HPDE6-E6E7 (cell line): ENCODE measurements around the gene PTPRG.

Experiments used
- DNase-seq: peaks from one replicate; pipeline ENCODE4 v3.0.0; 2011; ENCODE audit warnings: missing footprints; ENCODE audit errors: extremely low spot score

The PTPRG gene

DNA sequence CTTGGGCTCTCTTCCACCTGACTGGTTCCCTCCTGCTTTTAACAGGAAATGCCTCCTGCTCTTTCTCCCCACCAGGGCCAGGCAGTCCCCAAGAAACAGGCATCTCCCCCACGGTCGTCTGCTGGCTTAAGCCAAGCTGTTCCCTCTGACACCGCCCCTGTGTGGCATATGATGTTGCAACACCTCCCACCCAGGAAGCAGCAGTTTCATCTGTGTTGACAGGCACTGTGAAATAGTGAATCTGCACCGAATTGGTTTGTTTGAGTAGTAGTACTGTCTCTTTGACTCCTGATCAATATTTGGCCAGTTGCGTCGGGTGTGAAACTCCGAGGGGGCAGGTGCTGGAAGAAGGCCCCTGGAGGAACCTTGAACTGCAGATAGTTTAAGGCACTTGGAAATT is 623.2 kb downstream of the PTPRG start:
- DNase-seq, result no peak

GRCh38 chr3:62187022-62187431 is 625.7 kb downstream of the PTPRG start:
- no peak for DNase-seq

DNA sequence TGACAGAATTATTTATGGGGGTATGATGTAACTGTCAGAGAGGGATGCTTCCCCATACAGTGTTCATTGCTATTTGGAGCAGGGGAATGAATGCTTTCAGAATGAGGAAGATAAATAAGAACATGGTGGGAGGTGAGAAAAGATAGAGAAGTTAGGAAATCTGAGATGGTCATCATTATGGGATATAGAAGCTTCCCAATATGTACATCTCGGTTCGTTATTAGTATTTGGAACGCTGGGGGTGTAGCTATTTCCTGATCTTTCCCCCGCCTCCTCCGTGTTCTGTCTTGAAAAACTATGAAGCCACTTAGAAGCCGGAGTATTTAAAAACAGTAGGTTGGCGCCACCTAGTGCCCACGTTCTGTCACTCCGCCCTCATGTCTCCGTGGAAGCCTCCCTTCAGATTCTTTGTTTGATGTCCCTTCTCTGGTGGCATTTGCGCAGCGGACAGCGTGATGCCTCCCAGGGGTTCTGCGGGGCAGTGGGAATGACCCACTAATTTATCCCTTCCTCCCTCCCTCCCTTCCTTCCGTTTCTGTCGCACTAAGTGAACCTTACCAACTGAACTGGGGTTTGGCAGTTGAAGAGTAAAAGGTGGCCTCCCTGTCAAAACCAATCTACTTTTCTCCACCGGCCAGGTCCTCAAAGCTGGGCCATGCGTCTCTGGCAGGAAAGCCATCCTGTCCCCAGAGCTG is 627.5 kb downstream of the PTPRG start:
- peak; percentile 28 for DNase-seq

- DNase-seq, result no peak
These were observed 628.0 kb downstream of the PTPRG start for GRCh38 chr3:62189376-62189698.

GRCh38 chr3:62192891-62193290 is 631.5 kb downstream of the PTPRG start:
- no peak for DNase-seq

- DNase-seq, result no peak
These were observed 632.4 kb downstream of the PTPRG start for GRCh38 chr3:62193586-62194345.

DNA sequence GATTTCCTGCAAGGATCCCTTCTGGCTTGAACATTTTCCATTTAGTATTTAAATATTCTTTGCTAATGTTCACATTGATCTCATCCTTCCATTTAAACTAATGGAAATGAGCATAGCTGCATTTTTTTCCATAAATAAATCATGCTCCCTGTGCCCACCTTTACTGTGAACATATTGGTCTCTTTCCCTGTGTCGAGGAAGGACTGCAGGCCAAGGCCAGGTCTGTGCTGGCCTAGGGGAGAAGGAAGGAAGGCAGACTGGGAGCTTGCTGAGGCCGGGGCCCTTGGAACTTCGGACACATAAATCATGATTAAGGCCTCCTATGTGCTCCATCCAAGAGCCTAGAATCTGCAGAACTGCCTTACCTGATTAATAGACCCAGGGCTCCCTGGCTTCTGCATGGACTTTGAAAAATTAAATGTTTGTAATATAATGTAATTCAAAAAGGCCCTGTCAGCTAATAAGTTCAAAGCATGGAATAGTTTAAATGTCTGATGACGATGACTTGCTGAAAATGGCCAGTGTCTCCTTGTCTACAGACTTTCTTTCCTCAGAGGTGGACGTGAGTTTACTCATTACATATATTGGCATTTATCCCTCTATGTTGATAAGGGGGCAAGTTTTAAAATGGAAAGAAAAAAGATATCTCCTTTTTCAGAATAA is 636.1 kb downstream of the PTPRG start:
- DNase-seq, result no peak

- DNase-seq, result no peak
These were observed 637.8 kb downstream of the PTPRG start for GRCh38 chr3:62199126-62199525.

DNA sequence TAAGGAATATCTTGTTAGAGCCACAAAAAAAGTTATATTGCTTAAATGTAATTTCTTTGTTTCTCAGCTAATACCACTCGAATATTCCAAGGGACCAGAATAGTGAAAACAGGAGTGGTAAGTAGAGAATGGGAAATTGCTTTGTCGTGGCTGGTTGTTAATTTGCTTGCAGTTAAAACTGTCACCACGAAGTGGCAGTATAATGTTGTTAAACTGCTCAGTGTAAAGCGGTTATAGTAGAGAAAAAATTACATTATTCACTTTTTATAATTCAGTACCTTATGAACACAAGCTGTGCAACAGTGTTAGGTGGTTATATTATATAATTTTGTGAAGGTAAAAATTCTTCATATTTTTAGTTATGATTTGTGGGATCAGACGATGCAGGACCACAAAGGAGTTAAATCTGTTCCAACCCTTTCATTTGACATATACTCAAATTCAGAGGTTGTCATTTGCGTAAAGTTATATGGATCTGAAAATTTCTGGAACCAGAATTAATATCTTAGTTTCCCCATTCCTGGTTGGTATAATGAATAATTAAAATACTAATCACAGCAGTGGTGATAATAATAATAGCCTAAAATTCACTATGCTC is 640.2 kb downstream of the PTPRG start:
- DNase-seq, result peak; percentile 4

DNA sequence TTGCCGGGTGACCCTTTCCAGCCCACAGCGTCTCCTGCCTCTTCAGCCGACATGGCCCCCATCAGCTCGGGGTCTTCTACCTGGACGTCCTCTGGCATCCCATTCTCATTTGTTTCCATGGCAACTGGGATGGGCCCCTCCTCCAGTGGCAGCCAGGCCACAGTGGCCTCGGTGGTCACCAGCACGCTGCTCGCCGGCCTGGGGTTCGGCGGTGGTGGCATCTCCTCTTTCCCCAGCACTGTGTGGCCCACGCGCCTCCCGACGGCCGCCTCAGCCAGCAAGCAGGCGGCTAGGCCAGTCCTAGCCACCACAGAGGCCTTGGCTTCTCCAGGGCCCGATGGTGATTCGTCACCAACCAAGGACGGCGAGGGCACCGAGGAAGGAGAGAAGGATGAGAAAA is 641.8 kb downstream of the PTPRG start:
- DNase-seq, result no peak

GRCh38 chr3:62203561-62203960 is 642.2 kb downstream of the PTPRG start:
- no peak for DNase-seq

DNA sequence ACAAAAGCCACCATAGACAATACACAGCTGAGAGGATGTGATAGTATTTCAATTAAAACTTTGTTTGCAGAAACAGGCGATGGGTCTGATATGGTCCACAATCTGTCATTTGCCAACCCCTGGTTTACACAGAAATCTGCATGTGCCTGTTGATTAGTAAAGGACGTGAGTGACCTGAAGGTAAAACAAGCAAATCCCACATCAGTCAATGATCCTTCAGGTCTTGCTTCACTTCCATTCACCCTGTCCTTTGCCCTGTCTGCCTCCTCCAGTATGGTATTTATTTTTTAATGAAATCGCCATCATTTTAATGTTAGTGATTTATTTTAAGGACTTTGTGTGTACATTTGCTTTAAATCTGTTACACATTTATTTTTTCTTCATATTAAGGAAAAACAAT is 645.8 kb downstream of the PTPRG start:
- no peak for DNase-seq

DNA sequence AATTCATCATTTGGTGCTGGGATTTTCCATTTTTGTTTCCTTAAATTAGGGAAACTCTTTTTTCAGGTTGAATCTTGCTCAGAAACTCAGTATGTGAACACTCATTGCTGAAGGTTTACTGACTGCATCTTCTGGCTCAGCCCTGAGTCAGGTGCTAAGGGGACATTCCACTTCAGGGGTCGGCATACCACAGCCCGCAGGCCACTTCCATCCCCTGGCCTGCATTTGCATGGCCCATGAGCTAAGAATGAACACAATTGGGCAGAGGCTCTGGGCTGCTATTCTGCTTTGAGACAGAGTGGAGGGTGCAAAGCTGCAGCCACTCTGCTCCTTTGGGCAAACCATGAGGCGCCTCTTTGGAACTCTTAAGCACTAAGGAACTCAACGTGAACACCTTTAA is 647.0 kb downstream of the PTPRG start:
- no peak for DNase-seq

DNA sequence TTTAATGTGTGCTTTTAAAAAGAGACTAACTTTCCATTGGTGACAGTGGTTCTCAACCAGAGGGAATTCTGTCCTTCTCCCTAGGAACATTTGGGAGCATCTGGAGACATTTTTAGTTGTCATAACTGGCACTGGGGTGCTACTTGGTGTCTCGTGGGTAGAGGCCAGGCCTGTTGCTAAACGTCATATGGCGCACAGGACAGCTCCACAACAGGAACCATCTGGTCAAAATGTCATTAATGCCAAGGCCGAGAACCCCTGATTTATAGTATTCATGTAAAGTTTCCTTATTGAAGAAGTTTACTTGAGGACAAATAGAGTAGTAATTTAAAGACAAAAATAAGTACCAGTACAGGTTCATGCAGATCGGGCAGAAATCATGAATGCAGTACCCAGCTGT is 647.7 kb downstream of the PTPRG start:
- DNase-seq, result no peak

GRCh38 chr3:62210011-62210410 is 648.6 kb downstream of the PTPRG start:
- no peak for DNase-seq

GRCh38 chr3:62211675-62212429 is 650.5 kb downstream of the PTPRG start:
- DNase-seq, result no peak

DNA sequence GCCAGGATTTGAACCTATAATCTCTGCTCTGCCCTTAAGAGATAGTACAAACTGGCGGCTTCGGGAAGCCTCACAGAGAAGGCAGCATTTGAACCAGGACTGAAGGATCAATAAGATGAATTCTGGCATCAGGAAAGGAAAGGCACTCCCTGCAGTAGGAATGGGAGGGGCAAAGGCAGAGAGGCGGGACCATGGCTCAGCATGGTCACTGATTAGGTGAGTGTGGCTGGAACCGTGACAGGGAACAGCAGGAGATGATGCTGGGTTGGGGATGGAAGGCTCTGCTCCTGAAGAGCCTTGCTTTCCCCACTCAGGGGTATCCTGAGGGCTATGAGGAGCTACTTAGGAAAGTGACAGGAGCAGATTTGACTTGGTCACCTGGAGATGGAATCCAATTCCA is 653.5 kb downstream of the PTPRG start:
- no peak for DNase-seq

DNA sequence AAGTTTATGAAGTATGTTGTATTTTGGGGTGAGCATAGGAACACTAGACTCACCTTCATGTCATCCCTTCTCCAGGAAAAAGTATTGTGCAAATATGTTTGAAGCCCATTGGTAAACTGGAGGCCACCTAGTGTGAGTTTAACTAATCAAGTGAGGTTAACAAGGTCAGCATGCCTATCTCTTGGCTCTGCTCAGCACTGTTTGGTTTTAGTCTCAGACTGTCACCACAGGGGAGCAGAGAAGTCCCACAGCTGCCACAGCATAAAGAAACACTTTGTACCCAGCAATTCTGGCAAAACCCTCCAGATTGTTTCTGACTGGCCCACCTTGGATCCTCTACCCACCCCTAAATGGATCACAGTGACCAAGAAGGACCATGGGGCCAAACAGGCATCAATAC is 659.2 kb downstream of the PTPRG start:
- no peak for DNase-seq

- no peak for DNase-seq
These were observed 663.7 kb downstream of the PTPRG start for GRCh38 chr3:62225051-62225450.

GRCh38 chr3:62226601-62227339 is 665.4 kb downstream of the PTPRG start:
- DNase-seq, result no peak

DNA sequence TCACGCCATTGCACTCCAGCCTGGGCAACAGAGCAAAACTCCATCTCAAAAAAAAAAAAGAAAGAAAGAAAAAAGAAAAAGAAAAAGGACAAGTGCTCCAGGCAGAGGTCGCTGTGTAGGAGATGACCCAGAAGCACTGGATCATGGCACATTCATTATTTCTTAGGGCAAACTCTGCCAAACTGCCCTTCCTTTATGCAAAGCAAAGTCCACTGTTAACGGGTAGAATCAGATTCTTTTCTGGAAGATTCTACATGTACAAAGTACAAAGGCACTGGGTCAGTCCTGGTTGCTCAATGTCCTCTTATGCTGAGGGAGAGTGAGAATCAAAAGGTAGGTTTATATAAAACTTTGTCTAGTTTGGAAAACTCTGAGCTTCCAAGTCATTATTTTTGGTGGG is 667.1 kb downstream of the PTPRG start:
- DNase-seq, result no peak
